Ishikawa (cell line): Measurements from ENCODE around the gene RFX8.

ENCODE experiments used
- CREB1 ChIP-seq: IDR thresholded peaks from 2 replicates; pipeline ENCODE4 v1.6.1; 2012; ENCODE audit warnings: low read depth
- EGR1 ChIP-seq: IDR thresholded peaks from 2 replicates; pipeline ENCODE4 v1.6.1; 2012
- EP300 ChIP-seq: IDR thresholded peaks from 2 replicates; pipeline ENCODE4 v1.6.1; 2012; ENCODE audit warnings: borderline replicate concordance
- FOXM1 ChIP-seq: IDR thresholded peaks from 2 replicates; pipeline ENCODE4 v1.6.1; 2012; ENCODE audit warnings: low read depth, borderline replicate concordance
- RAD21 ChIP-seq: IDR thresholded peaks from 2 replicates; pipeline ENCODE4 v1.6.1; 2012; ENCODE audit warnings: low read depth
- TAF1 ChIP-seq: IDR thresholded peaks from 2 replicates; pipeline ENCODE4 v1.6.1; 2012; ENCODE audit warnings: low read depth, mild to moderate bottlenecking
- TF ChIP-seq, protein P1 (sequence below): IDR thresholded peaks from 2 replicates; pipeline ENCODE4 v1.6.1; 2012; ENCODE audit warnings: low read depth, mild to moderate bottlenecking
- TF ChIP-seq, protein P2 (sequence below): IDR thresholded peaks from 2 replicates; pipeline ENCODE4 v1.6.1; 2012

DNA sequence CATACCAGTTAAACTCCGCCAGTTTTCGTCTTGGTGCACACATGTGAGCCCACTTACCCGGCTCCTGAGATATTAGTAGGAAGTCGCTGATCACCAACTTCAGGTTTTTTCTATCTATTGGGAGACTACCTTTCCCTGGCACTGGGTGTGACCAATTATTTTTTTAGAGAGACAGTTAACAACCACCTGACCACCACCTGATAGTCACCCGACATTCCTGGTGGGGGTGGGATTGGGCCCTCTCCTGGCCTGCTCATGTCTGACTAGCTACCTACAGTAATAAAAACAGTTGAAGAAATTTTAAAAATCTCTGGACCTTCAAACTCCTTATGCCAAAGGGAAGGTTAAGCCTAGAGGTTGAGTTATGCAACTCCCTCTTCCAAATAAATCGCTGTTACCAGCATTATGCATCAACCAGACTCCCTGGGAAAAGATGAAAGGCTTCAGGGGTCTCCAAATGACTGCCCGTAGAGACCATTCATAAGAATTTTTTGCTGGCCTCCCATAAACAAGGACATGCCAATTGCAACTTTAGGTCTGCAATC is 115.4 kb downstream of the RFX8 start:
- TF ChIP-seq, protein P1, sequence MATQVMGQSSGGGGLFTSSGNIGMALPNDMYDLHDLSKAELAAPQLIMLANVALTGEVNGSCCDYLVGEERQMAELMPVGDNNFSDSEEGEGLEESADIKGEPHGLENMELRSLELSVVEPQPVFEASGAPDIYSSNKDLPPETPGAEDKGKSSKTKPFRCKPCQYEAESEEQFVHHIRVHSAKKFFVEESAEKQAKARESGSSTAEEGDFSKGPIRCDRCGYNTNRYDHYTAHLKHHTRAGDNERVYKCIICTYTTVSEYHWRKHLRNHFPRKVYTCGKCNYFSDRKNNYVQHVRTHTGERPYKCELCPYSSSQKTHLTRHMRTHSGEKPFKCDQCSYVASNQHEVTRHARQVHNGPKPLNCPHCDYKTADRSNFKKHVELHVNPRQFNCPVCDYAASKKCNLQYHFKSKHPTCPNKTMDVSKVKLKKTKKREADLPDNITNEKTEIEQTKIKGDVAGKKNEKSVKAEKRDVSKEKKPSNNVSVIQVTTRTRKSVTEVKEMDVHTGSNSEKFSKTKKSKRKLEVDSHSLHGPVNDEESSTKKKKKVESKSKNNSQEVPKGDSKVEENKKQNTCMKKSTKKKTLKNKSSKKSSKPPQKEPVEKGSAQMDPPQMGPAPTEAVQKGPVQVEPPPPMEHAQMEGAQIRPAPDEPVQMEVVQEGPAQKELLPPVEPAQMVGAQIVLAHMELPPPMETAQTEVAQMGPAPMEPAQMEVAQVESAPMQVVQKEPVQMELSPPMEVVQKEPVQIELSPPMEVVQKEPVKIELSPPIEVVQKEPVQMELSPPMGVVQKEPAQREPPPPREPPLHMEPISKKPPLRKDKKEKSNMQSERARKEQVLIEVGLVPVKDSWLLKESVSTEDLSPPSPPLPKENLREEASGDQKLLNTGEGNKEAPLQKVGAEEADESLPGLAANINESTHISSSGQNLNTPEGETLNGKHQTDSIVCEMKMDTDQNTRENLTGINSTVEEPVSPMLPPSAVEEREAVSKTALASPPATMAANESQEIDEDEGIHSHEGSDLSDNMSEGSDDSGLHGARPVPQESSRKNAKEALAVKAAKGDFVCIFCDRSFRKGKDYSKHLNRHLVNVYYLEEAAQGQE: no peak
- TF ChIP-seq TAF1 (no peak), RAD21 (no peak), EP300 (no peak), CREB1 (no peak), EGR1 (no peak), FOXM1 (no peak)
- TF ChIP-seq, protein P2, sequence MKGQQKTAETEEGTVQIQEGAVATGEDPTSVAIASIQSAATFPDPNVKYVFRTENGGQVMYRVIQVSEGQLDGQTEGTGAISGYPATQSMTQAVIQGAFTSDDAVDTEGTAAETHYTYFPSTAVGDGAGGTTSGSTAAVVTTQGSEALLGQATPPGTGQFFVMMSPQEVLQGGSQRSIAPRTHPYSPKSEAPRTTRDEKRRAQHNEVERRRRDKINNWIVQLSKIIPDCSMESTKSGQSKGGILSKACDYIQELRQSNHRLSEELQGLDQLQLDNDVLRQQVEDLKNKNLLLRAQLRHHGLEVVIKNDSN: no peak
